MCF 10A (cell line): ENCODE measurements around the gene OR52R1. TPM values are rescaled to one million over a fixed set of nuclear protein-coding genes. Genes with fewer than 3 reads are reported as not detected.

Experiments
- Bru-seq: library from RNA; stranded (reverse); fragments of 400-500 nt; gene quantifications from one replicate; lab custom pipeline; 2021; lab: Mats Ljungman, UMichigan
- BruChase-seq, 2 experiments: library from RNA; stranded (reverse); fragments of 400-500 nt; gene quantifications; one replicate each; lab custom pipeline; 2021; lab: Mats Ljungman, UMichigan
- BruUV-seq: library from RNA; stranded (reverse); fragments of 400-500 nt; replicated peaks from 2 replicates; lab custom pipeline; 2021; lab: Mats Ljungman, UMichigan
- CTCF ChIA-PET: fragments of 300-600 bp; sonication (Branson Sonifier 250); formaldehyde crosslinking; extraction: SDS; loops from one replicate; lab custom pipeline; 2021; ENCODE audit warnings: antibody characterized with exemption, inconsistent platforms; lab: Yijun Ruan, JAX
- POLR2A ChIA-PET: fragments of 300-600, 350-650 bp; sonication (Branson Sonifier 250); formaldehyde crosslinking; extraction: SDS; loops from one replicate; lab custom pipeline; 2020; ENCODE audit warnings: antibody characterized with exemption, inconsistent platforms; lab: Yijun Ruan, JAX
- DNase-seq: peaks from one replicate; pipeline ENCODE4 v3.0.0-alpha.2; 2018; ENCODE audit not compliant: unreplicated experiment
- H3K27ac Mint-ChIP-seq: one replicate; pipeline ENCODE4 v1.8.0; 2022; ENCODE audit warnings: mild to moderate bottlenecking, low read depth, mixed read lengths; ENCODE audit not compliant: unreplicated experiment
- H3K27me3 Mint-ChIP-seq: one replicate; pipeline ENCODE4 v1.8.0; 2022; ENCODE audit warnings: mixed read lengths; ENCODE audit not compliant: insufficient read depth, unreplicated experiment
- H3K36me3 Mint-ChIP-seq: one replicate; pipeline ENCODE4 v1.8.0; 2022; ENCODE audit warnings: mild to moderate bottlenecking, moderate library complexity, mixed read lengths; ENCODE audit not compliant: insufficient read depth, unreplicated experiment
- H3K4me1 Mint-ChIP-seq: one replicate; pipeline ENCODE4 v1.8.0; 2022; ENCODE audit warnings: mixed read lengths; ENCODE audit not compliant: insufficient read depth, unreplicated experiment
- H3K4me3 Mint-ChIP-seq: one replicate; pipeline ENCODE4 v1.8.0; 2022; ENCODE audit warnings: mild to moderate bottlenecking, moderate library complexity, mixed read lengths; ENCODE audit not compliant: unreplicated experiment
- H3K9me3 Mint-ChIP-seq: one replicate; pipeline ENCODE4 v1.8.0; 2022; ENCODE audit warnings: mixed read lengths; ENCODE audit not compliant: unreplicated experiment
- intact Hi-C: fragments of 100-400 bp; cut with micrococcal nuclease; formaldehyde crosslinking; loops from 2 replicates; pipeline ENCODE4 v1.14.1; 2022
- long read RNA-seq: library from polyadenylated mRNA; stranded (forward); transcript quantifications from one replicate; pipeline ENCODE4 v2.0.0, GENCODE V29; 2022
- total RNA-seq: library from RNA; stranded (reverse); gene quantifications from 2 replicates; pipeline ENCODE4 v1.2.3, GENCODE V29; 2022
- TF ChIP-seq, protein P1 (sequence below): fragments of 200-600 bp; IDR thresholded peaks from one replicate; pipeline ENCODE4 v1.8.0; 2022; ENCODE audit warnings: antibody characterized with exemption, mild to moderate bottlenecking; ENCODE audit not compliant: unreplicated experiment

Gene OR52R1
- not detected in 2 replicates for total RNA-seq
- Bru-seq, nascent RNA = not detected
- BruChase-seq, experiment 1, labeled RNA remaining after a 6-hour chase = not detected
- BruChase-seq, experiment 2, labeled RNA remaining after a 2-hour chase = not detected
- long read RNA-seq = 0 reads

DNA sequence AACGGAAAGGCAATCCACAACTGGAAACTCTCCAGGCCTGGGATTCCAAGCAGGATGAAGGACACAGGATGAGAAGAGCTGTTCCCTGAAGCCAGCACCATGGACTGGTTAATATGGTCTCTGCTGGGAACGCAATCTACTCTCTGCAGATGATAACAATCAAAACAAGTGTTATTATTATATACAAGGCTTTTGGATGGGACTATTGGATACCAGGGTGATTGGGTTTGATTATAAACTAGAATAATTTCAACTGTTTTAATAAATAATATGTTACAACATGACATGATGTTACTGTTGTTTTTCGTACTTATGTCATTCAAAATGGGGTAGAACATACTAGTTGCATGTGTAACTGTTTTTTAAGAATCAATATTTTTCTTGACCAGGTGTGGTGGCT, at the start of gene OR52R1:
TSS of gene OR52R1 (minus strand) at position 101 of the 400 bp plus-strand sequence. CDS start at position 101, 0 bp downstream.
- peaks cover 8% of the 10 kb centered on the region for H3K9me3 Mint-ChIP-seq
- H3K4me3 Mint-ChIP-seq = no peak within 1 kb of the TSS
- H3K27ac Mint-ChIP-seq = no peak within 1 kb of the TSS
- TF ChIP-seq, protein P1, sequence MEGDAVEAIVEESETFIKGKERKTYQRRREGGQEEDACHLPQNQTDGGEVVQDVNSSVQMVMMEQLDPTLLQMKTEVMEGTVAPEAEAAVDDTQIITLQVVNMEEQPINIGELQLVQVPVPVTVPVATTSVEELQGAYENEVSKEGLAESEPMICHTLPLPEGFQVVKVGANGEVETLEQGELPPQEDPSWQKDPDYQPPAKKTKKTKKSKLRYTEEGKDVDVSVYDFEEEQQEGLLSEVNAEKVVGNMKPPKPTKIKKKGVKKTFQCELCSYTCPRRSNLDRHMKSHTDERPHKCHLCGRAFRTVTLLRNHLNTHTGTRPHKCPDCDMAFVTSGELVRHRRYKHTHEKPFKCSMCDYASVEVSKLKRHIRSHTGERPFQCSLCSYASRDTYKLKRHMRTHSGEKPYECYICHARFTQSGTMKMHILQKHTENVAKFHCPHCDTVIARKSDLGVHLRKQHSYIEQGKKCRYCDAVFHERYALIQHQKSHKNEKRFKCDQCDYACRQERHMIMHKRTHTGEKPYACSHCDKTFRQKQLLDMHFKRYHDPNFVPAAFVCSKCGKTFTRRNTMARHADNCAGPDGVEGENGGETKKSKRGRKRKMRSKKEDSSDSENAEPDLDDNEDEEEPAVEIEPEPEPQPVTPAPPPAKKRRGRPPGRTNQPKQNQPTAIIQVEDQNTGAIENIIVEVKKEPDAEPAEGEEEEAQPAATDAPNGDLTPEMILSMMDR = no peak
- no peaks in the 10 kb centered on the region for H3K27me3 Mint-ChIP-seq
- no peak for DNase-seq
- H3K36me3 Mint-ChIP-seq = no peaks in the 10 kb centered on the region
- no TSS peak for BruUV-seq
- CTCF ChIA-PET = interaction anchor here (0.7 to 1.1 kb wide), 2 partner anchors 167 to 403 kb away, joined by 3 to 7 read pairs; partner anchors contain the start of gene OR51D1
- POLR2A ChIA-PET = no interaction called here
- H3K4me1 Mint-ChIP-seq = no peaks in the 10 kb centered on the region
- intact Hi-C loops = no loop called here

DNA sequence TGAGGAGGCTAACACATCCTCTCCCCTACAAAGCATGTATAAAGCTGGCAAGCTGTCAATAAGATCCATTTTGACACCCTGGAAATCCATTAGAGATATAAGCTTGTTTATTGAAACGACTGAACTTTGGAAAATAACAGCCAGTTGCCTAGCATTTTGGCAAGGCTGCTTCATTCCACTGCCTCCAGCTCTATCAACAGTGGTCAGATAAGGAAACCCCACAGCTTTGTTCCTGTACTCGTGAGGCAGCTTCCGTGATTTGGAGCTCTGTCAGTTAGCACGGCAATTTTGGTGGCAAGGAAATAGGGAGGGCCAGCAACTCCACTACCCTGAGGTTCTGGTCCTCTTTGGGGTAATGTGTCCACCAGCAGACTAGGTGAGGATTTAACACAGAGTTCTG, 46.9 kb upstream of the OR52R1 start:
- ChIA-PET CTCF (interaction anchor here (0.6 to 0.7 kb wide), 4 partner anchors 32 to 1674 kb away, joined by 3 to 4 read pairs (median 4); no protein-coding TSS in a partner anchor), POLR2A (no interaction called here)
- no peak overlapping the region for H3K4me3 Mint-ChIP-seq
- H3K27me3 Mint-ChIP-seq = peaks cover 18% of the 10 kb centered on the region
- peaks cover 10% of the 10 kb centered on the region for H3K9me3 Mint-ChIP-seq
- H3K4me1 Mint-ChIP-seq = no peaks in the 10 kb centered on the region
- TF ChIP-seq, protein P1 = no peak
- no TSS peak for BruUV-seq
- H3K27ac Mint-ChIP-seq = no peak overlapping the region
- DNase-seq = no peak
- intact Hi-C loops = no loop called here
- H3K36me3 Mint-ChIP-seq = no peaks in the 10 kb centered on the region

DNA sequence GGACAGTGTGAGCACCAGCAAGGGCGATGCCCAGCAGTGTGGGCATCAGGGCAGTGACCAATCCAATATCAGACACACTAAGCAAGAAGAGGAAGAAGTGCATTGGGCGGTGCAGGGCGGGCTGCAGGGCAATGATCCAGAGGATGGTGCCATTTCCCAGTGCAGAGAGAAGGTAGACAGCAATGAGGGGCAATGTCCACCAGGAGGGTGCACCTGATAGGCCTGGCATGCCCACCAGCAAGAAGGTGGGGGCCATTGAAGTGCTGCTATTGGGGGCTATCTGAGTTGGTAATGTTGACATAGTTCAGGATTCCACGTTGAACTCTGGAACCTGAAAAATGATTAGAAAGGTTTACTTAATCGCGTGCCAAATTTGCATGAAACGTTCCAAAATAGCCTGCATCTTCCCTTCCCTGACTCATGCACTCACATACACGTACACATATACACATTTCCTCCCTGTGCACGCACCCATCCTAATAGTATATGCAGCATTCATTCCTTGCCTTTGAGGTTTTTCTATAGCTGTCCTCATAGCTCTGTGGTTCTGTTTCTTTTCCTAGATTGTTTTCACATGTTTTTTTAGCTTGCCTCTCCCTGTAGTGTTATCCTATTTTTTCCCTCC, 44.8 kb upstream of the OR52R1 start, which contains the start of gene OR51S1:
TSS of gene OR51S1 (minus strand) at position 301 of the 625 bp plus-strand sequence. CDS start at position 301, 0 bp downstream.
- H3K9me3 Mint-ChIP-seq = no peaks in the 10 kb centered on the region
- intact Hi-C loops = no loop called here
- H3K4me3 Mint-ChIP-seq = no peak within 1 kb of the TSS
- H3K4me1 Mint-ChIP-seq = no peaks in the 10 kb centered on the region
- H3K27ac Mint-ChIP-seq = no peak within 1 kb of the TSS
- TF ChIP-seq, protein P1 = no peak
- BruUV-seq = no TSS peak
- CTCF ChIA-PET = no interaction called here
- POLR2A ChIA-PET = no interaction called here
- H3K27me3 Mint-ChIP-seq = peaks cover 11% of the 10 kb centered on the region
- H3K36me3 Mint-ChIP-seq = no peaks in the 10 kb centered on the region
- DNase-seq = no peak

DNA sequence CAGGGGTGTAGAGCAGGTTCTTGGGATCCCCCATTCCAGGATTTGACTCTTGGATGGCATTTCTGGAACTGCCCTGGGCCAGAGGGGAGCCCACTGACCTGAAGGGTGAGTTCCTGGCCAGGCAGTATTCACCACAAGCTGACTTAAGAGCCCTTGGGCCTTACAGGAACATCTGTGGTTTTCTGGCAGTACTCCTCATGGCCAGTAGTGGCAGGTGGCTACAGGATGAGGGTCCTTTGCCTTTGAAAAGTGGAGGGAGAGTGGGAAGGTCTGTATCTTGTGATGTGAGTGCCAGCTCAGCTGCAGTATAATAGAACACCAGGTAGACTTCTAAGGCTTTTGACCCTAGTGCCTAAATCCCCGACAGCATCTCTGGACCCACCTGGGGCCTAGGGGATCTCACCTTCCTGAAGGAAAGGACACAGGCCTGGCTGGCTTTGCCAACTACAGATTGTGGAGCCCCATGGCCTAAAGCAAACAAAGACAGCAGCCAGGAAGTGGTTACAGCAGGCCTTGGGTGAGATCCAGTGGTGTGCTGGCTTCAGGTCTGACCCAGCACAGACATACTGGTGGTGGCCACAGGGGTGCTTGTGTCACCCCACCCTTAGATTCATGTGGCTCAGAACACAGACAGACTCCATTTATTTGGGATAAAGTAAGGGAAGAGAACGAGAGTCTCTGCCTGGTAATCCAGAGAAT, 35.8 kb upstream of the OR52R1 start:
- Mint-ChIP-seq H3K4me3 (no peak overlapping the region), H3K4me1 (no peaks in the 10 kb centered on the region), H3K27ac (no peak overlapping the region), H3K9me3 (no peaks in the 10 kb centered on the region), H3K27me3 (no peaks in the 10 kb centered on the region), H3K36me3 (no peaks in the 10 kb centered on the region)
- POLR2A ChIA-PET = no interaction called here
- no peak for DNase-seq
- intact Hi-C loops = no loop called here
- TF ChIP-seq, protein P1 = no peak
- CTCF ChIA-PET = no interaction called here
- no TSS peak for BruUV-seq
